HG02981 (cell line): ENCODE measurements around the gene TPRX2.
"Not testable (repeated sequence)": the region's sequence is repeated elsewhere in the genome, so short reads cannot be mapped to it uniquely, and the experiment has no call there.

Source experiments
- ATAC-seq: cut with Tn5 transposase; IDR thresholded peaks from one replicate; pipeline ENCODE4 v1.9.1; 2021; ENCODE audit warnings: mild to moderate bottlenecking, moderate library complexity; ENCODE audit not compliant: unreplicated experiment

Gene TPRX2

GRCh38 chr19:47858646-47859285 lies at the start of gene TPRX2:
Gene TPRX2, plus strand, starts transcription at chr19:47859235. Its CDS starts 12 bp downstream, at chr19:47859247.
- not testable (repeated sequence) for ATAC-seq

- ATAC-seq, result no peak
These were observed 45.6 kb upstream of the TPRX2 start for GRCh38 chr19:47813304-47813994.

GRCh38 chr19:47813995-47814328 lies 45.1 kb upstream of the TPRX2 start:
- no peak for ATAC-seq

GRCh38 chr19:47816270-47816669 lies 42.8 kb upstream of the TPRX2 start:
- ATAC-seq, result not testable (repeated sequence)

GRCh38 chr19:47818221-47818620 lies 40.8 kb upstream of the TPRX2 start:
- ATAC-seq, result not testable (repeated sequence)

GRCh38 chr19:47819858-47820257 lies 39.2 kb upstream of the TPRX2 start:
- no peak for ATAC-seq

- ATAC-seq, result no peak
These were observed 38.6 kb upstream of the TPRX2 start for GRCh38 chr19:47820410-47820809.

GRCh38 chr19:47821460-47822020 lies 37.5 kb upstream of the TPRX2 start, which contains the start of gene CRX:
Gene CRX, plus strand, starts transcription at chr19:47821937. Its CDS starts 12,507 bp downstream, at chr19:47834444.
- ATAC-seq, result no peak

- no peak for ATAC-seq
These were observed 34.6 kb upstream of the TPRX2 start for GRCh38 chr19:47824396-47824795.

GRCh38 chr19:47826800-47827199 lies 32.2 kb upstream of the TPRX2 start:
- ATAC-seq, result no peak

GRCh38 chr19:47832723-47833122 lies 26.3 kb upstream of the TPRX2 start:
- ATAC-seq, result no peak

GRCh38 chr19:47836038-47836437 lies 23.0 kb upstream of the TPRX2 start:
- no peak for ATAC-seq

- ATAC-seq, result no peak
These were observed 19.6 kb upstream of the TPRX2 start for GRCh38 chr19:47839411-47839810.

- ATAC-seq, result no peak
These were observed 19.1 kb upstream of the TPRX2 start for GRCh38 chr19:47839913-47840312.

GRCh38 chr19:47842941-47843340 lies 16.1 kb upstream of the TPRX2 start:
- no peak for ATAC-seq

- ATAC-seq, result no peak
These were observed 10.6 kb upstream of the TPRX2 start for GRCh38 chr19:47848425-47848822.

GRCh38 chr19:47848823-47849473 lies 10.1 kb upstream of the TPRX2 start:
- ATAC-seq, result no peak

GRCh38 chr19:47853003-47853402 lies 6.0 kb upstream of the TPRX2 start:
- no peak for ATAC-seq

- ATAC-seq, result no peak
These were observed 4.6 kb upstream of the TPRX2 start for GRCh38 chr19:47854459-47854858.

GRCh38 chr19:47858231-47858630 lies 804 bp upstream of the TPRX2 start:
- ATAC-seq, result not testable (repeated sequence)

- not testable (repeated sequence) for ATAC-seq
These were observed 803 bp downstream of the TPRX2 start for GRCh38 chr19:47859838-47860237.
